ENCODE data around the gene NIPBL. TPM values are rescaled to one million over a fixed set of nuclear protein-coding genes. Genes with fewer than 3 reads are reported as not detected.
"Not testable (repeated sequence)": the region's sequence is repeated elsewhere in the genome, so short reads cannot be mapped to it uniquely, and the experiment has no call there.

NIPBL gene
- total RNA-seq, 1 donor from 2014 or later, result 70.0 TPM

- intact Hi-C loops (cut with micrococcal nuclease), result loop anchor here (1.0 to 10.0 kb wide), 13 partner anchors 8 to 1679 kb away; partner anchors contain the start of genes CPLANE1, IL7R, LIFR and NADK2
These were observed 1.3 kb downstream of the NIPBL start for GRCh38 chr5:36877667-36878391.

- intact Hi-C loops (cut with micrococcal nuclease), result loop anchor here (1.0 to 10.0 kb wide), 9 partner anchors 8 to 1678 kb away; partner anchors contain the start of genes IL7R and LIFR
These were observed 2.0 kb downstream of the NIPBL start for GRCh38 chr5:36878392-36879082.

- intact Hi-C loops (cut with micrococcal nuclease), result loop anchor here (2.0 to 10.0 kb wide), 7 partner anchors 318 to 1677 kb away; partner anchors contain the start of genes IL7R and LIFR
These were observed 2.9 kb downstream of the NIPBL start for GRCh38 chr5:36879274-36880033.

GRCh38 chr5:36880761-36881160 lies 4.2 kb downstream of the NIPBL start:
- intact Hi-C loops (cut with micrococcal nuclease), result no loop called here

- intact Hi-C loops (cut with micrococcal nuclease), result no loop called here
These were observed 4.7 kb downstream of the NIPBL start for GRCh38 chr5:36881304-36881703.

- intact Hi-C loops (cut with micrococcal nuclease), result no loop called here
These were observed 5.2 kb downstream of the NIPBL start for GRCh38 chr5:36881807-36882206.

- intact Hi-C loops (cut with micrococcal nuclease), result no loop called here
These were observed 5.7 kb downstream of the NIPBL start for GRCh38 chr5:36882250-36882649.

- intact Hi-C loops (cut with micrococcal nuclease), result no loop called here
These were observed 7.4 kb downstream of the NIPBL start for GRCh38 chr5:36883894-36884462.

GRCh38 chr5:36885149-36885548 lies 8.6 kb downstream of the NIPBL start:
- intact Hi-C loops (cut with micrococcal nuclease), result no loop called here

- intact Hi-C loops (cut with micrococcal nuclease), result no loop called here
These were observed 9.3 kb downstream of the NIPBL start for GRCh38 chr5:36885566-36886485.

- intact Hi-C loops (cut with micrococcal nuclease), result loop anchor here (1.0 kb wide), 1 partner anchor 8 kb away; no protein-coding TSS in a partner anchor
These were observed 10.2 kb downstream of the NIPBL start for GRCh38 chr5:36886791-36887190.

- intact Hi-C loops (cut with micrococcal nuclease), result loop anchor here (1.0 kb wide), 1 partner anchor 9 kb away; no protein-coding TSS in a partner anchor
These were observed 11.0 kb downstream of the NIPBL start for GRCh38 chr5:36887532-36887931.

GRCh38 chr5:36888303-36888702 lies 11.7 kb downstream of the NIPBL start:
- intact Hi-C loops (cut with micrococcal nuclease), result no loop called here

- intact Hi-C loops (cut with micrococcal nuclease), result no loop called here
These were observed 12.7 kb downstream of the NIPBL start for GRCh38 chr5:36889264-36889663.

- intact Hi-C loops (cut with micrococcal nuclease), result no loop called here
These were observed 14.7 kb downstream of the NIPBL start for GRCh38 chr5:36891266-36891665.

GRCh38 chr5:36892085-36892830 lies 15.7 kb downstream of the NIPBL start:
- intact Hi-C loops (cut with micrococcal nuclease), result not testable (repeated sequence)

GRCh38 chr5:36894954-36895353 lies 18.4 kb downstream of the NIPBL start:
- intact Hi-C loops (cut with micrococcal nuclease), result no loop called here

- intact Hi-C loops (cut with micrococcal nuclease), result no loop called here
These were observed 19.9 kb downstream of the NIPBL start for GRCh38 chr5:36896476-36896875.

GRCh38 chr5:36897616-36898015 lies 21.0 kb downstream of the NIPBL start:
- intact Hi-C loops (cut with micrococcal nuclease), result no loop called here

- intact Hi-C loops (cut with micrococcal nuclease), result no loop called here
These were observed 23.3 kb downstream of the NIPBL start for GRCh38 chr5:36899860-36900259.

Measured in T-helper 1 cell treated with Interleukin-12 subunit alpha and Interleukin-12 subunit beta and Interleukin-4 antibody, amounts not matched to agents 30 ng/mL and 1 ng/mL, for 36 hours (primary cell).